Renal pelvis (tissue), 4 donors: Measurements from ENCODE around the gene GPR143. TPM values are rescaled to one million over a fixed set of nuclear protein-coding genes. Genes with fewer than 3 reads are reported as not detected.

Experiments used
- DNase-seq: peaks from one replicate; pipeline ENCODE4 v3.0.0-alpha.2; 2013
- polyA plus RNA-seq, 3 donors: library from polyadenylated mRNA; unstranded; fragments of 120-200 nt; gene quantifications; one replicate each; pipeline ENCODE4 v1.2.1, GENCODE V29; 2013; ENCODE audit not compliant: insufficient read length in 3 of 3

The GPR143 gene
- polyA plus RNA-seq, 3 donors, result 13.3 to 15.1 (median 13.5) TPM

DNA sequence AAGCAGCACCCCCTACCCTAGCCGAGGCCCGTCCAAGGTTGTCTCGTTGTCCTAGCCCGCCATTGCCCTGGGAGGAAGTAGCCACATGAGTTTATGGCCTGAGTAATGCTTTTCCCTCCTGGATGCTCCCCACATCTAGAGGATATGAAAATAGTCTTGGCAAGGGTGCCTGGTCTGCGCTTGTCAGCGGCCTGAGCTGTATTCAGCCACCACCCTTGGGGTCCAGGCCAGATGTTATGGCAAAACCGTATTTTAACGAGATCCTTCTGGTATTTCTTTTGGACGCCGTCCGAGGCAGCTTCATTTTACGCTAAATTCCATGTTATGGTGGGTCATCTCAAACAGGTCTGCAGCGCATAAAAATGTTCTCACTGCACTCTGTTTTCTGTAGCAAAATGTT lies 89.3 kb downstream of the GPR143 start:
- DNase-seq, result no peak

Other genes starting within 250 kb of the GPR143 start
- gene SHROOM2, start 20.6 kb upstream of the GPR143 start, polyA plus RNA-seq, result 10 to 100 TPM; 17.2 to 19.9 (median 19.8) TPM
- under 1 TPM in 1 of 3 donors, not detected in 2; 0.17 TPM for gene CLDN34, start 201.5 kb upstream of the GPR143 start, polyA plus RNA-seq